IPS DF 19.7 (cell line): ENCODE measurements around the gene NTNG2.
"Not testable (repeated sequence)": the region's sequence is repeated elsewhere in the genome, so short reads cannot be mapped to it uniquely, and the experiment has no call there.

ENCODE experiments used
- DNase-seq: peaks from one replicate; pipeline ENCODE4 v3.0.0-alpha.2; 2013; ENCODE audit warnings: low read depth, low spot score

Gene NTNG2, protein sequence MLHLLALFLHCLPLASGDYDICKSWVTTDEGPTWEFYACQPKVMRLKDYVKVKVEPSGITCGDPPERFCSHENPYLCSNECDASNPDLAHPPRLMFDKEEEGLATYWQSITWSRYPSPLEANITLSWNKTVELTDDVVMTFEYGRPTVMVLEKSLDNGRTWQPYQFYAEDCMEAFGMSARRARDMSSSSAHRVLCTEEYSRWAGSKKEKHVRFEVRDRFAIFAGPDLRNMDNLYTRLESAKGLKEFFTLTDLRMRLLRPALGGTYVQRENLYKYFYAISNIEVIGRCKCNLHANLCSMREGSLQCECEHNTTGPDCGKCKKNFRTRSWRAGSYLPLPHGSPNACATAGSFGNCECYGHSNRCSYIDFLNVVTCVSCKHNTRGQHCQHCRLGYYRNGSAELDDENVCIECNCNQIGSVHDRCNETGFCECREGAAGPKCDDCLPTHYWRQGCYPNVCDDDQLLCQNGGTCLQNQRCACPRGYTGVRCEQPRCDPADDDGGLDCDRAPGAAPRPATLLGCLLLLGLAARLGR

DNA sequence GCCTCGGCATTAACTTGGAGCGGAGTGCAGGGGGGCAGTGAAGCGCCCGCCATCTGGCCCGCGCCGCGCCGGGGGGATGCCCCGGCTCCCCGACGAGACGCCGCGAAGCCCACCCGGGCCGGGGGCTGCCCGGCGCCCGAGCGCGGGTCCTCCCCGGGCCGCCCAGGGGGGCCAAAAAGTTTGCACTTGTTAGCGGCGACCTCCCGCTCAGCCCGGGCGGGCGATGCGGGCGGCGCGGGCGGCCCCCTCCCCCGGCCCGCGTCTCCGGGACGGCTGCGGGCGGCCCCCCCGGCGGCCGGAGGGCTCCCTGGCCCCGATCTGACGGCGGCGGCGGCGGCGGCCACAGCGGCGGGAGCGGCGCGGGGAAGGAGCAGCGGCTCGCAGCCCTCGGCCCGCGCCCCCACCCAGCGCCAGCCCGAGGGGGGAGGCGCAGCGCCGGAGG, at the start of gene NTNG2:
TSS of gene NTNG2 (plus strand) at position 316 of the 442 bp plus-strand sequence. CDS start 4,774 bp downstream, outside the sequence.
- no peak for DNase-seq

- peak; percentile 15 for DNase-seq
Measured at GRCh38 chr9:132114102-132114707, 47.7 kb upstream of the NTNG2 start.

GRCh38 chr9:132116583-132116982, 45.3 kb upstream of the NTNG2 start:
- DNase-seq, result no peak

DNA sequence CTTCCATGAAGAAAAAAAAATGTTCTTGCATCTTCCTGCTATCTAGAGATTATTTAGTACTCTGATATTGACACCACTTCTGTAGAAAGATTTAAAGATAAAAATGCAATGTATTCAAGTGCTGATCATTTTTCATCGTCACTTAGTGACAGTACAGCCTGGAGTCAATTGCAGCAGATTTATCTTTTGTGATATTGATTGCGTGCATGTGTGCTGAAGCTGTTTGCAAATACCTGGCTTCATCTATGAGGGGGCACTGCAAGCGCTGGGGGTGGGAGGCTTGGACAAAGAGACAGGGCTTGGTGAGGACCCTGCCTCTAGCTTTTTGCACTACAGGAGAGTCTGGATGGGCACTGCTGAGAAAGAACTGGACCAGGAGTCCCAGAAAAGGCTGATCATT, 44.2 kb upstream of the NTNG2 start:
- DNase-seq, result no peak

DNA sequence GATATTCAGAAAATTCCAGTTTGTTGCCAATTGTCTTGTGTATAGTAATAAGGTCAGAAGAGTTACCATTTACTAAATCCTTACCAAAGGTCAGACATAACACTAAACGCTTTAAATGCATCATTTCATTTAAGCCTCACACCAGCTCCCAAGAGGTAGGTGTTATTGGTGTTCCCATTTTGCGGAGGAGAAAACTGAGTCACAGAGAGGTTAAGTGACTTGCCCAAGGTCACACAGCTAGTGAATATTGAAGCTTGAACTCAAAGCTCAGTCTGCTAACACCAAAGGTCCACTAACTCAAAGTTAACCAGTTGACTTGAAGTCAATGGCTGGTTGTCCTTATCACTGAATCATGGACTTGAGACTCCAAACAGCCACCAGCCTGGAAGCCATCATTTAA, 40.8 kb upstream of the NTNG2 start:
- no peak for DNase-seq

- DNase-seq, result no peak
Measured at GRCh38 chr9:132124800-132125199, 37.1 kb upstream of the NTNG2 start.

GRCh38 chr9:132125361-132125760, 36.5 kb upstream of the NTNG2 start:
- DNase-seq, result peak; percentile 30

DNA sequence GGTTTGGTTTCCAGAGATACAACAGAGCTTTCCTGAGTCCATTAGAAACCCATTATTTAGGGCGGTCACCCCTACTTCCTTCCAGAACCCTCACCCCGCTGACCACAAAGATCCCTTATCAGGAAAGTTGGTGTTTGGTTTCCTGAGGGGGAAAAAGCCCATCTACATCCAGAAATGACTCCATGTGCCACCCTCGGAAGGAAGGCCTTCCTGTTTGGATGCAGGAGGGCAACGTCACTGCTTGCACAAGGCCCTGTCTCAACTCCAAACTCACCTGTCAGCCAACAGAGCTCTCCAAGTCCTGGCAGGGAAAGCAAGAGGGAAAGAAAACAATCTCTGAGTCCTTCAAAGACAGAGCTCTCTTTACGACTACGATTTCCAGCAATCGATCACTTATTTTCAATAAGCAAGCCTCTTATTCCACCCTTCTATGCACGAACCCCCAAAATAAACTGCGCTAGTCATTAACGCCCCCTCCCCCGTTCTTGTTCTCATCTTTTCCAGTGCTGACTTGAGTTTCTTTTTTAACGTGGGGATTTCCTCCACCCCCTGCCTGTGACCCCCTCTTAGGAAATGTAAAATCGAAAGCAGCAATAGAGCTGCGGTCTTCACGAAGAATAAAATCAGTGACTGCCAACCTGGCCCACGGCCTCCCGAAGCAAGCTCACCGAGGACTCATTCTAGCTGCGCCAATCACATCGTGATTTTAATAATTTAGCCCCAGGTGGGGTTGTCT, 35.7 kb upstream of the NTNG2 start:
- DNase-seq, result no peak

DNA sequence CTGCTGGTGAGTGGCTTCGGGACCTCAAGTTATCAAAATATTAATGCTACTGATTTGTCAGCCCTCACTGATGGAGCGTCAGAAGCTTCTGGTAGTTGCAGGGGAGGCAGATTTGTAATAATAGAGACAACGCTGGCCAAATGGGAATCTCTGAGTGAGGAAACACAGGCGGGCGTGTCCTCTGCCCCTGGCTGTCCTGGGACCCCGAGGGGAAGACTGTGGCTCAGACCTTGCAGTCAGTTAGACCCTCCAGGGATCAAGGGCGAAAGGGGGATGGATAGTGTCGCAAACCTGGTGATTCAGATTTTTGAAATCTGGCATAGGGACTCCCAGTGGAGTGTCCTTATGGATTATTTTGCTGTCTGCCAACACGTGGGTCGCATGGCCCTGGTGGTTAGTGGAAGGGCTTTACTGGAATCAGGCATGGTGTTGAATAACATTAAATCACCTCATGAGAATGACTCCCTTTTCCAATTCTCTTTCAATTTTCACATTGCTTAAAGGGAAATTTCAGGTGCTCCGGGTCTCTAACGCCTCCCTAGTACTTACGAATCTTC, 35.1 kb upstream of the NTNG2 start:
- no peak for DNase-seq

GRCh38 chr9:132127888-132128534, 33.8 kb upstream of the NTNG2 start:
- DNase-seq, result no peak

DNA sequence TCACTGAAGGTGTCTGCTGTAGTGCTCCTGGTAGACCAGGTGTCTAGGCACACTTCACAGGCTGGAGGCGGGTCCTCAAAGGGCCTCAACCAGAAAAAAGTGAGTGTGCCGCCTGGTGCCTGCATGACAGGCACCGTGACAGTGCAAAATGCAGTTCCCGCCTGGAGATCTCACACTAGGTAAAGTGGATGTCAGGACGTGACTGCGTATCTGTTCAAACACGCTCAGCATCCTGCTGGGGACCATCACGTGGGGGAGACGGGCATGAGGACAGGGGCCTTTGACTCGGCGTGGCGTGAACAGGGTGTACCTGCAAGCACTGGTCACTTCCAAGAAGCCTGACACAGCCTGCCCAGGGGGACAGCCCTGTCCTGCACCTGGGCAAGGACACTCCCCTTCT, 32.3 kb upstream of the NTNG2 start:
- DNase-seq, result no peak

DNA sequence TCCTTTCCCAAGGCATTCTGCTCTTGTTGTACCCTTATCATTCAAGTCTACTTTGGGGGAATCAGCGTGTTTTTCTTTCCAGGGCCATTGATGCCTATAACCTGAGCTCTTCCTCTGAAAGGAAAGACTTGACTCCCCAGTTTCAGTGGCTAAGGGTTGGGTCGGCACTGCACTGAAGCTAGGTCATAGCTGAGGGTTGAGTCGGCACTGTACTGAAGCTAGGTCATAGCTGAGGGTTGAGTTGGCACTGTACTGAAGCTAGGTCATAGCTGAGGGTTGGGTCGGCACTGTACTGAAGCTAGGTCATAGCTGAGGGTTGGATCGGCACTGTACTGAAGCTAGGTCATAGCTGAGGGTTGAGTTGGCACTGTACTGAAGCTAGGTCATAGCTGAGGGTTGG, 27.8 kb upstream of the NTNG2 start:
- not testable (repeated sequence) for DNase-seq

- DNase-seq, result no peak
Measured at GRCh38 chr9:132135456-132135855, 26.4 kb upstream of the NTNG2 start.

DNA sequence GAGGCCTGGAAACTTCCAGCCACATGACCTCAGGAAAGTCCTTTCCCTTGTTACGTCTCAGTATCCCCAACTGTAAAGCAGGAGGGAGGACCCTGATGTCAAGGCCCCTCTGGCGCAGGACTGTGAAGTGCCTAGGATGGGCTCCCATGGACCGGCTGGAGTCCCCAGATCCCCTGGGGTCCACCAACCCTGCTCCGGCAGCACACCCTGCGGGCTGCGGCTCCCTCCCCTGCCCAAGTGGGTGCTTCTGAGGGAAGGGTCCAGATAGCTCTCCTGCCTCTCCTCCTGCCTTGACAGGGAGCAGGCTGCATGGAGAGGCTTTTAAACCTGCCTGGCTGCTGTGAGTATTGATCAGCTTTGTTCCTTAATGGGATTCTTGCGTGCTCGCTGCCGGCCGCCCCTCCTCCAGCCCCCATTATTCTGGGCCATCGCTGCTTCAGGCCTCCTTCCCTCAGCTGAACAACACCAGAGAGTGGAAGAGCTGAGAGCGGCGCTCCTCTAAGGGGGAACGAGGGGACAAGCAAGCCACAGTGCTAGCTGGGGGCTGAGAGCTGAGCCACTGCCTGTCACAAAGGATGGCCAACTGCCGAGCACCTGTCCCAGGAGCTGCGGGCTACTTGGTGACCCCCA, 25.6 kb upstream of the NTNG2 start:
- DNase-seq, result no peak

DNA sequence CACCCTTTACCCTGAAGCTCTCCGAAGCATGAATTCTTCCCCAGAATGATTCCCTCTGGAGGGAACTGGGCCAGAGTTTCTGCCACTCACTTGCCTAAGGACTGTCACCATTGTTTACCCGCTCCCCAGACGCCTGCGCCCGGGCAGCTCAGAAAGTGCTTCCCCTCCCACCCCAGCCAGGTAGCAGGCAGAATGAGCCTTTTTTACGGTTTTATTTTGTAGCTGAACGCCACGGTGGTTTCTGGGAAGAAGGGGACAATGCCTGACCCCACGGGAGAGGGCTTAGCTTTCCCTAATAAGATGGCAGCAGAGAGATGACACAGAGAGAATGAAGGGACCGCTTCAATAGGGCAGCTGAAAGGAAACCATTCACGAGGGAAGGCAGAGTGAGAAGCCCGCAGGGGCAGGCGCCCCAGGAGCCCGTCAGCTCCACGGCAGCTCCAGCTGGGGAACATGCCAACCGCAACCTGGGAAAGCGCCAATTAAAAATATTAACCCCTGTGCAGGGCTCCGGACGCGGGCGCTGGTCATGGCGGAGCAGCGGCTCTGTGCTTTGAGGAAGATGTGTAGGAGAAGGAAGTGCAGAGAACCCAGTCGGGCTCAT, 20.4 kb upstream of the NTNG2 start:
- no peak for DNase-seq

GRCh38 chr9:132141948-132142594, 19.8 kb upstream of the NTNG2 start:
- no peak for DNase-seq

DNA sequence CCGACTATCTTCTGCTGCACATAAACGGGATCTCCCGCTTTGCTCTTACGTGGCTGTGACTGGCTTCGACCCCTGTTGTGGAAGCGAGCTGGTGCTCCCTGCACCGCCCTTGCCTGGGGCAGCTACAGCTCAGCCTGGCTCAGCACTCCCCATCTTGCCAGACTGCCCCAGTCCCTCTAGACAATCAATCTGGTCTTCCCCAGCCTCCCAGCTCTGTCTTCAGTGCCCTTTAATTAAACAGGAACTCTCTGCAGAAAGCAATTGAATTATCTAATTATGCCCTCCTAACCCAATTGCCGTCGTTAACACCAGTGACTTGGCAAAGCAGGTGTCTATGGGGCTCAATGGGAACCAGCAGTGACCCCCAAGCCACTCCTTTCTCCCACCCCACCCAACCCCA, 18.9 kb upstream of the NTNG2 start:
- no peak for DNase-seq

DNA sequence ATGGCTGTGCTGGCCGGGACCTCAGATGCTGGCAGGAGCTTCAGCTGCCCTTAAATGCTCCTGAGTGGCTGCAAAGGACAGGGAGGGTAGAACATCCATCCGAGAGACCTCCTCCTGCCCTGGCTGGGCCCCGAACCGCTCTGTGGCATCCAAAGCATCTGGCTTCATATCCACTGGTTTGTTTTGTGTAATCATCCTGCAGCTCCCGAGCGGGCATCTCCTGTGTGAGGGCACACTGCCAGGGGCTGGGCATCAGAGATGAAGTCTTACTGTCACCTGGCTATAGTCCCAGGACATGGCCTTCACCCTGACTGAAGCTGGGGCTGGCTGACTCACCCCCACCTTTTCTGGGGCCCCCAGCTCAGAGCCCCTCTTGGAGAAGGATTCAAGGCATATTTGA, 18.5 kb upstream of the NTNG2 start:
- DNase-seq, result no peak

DNA sequence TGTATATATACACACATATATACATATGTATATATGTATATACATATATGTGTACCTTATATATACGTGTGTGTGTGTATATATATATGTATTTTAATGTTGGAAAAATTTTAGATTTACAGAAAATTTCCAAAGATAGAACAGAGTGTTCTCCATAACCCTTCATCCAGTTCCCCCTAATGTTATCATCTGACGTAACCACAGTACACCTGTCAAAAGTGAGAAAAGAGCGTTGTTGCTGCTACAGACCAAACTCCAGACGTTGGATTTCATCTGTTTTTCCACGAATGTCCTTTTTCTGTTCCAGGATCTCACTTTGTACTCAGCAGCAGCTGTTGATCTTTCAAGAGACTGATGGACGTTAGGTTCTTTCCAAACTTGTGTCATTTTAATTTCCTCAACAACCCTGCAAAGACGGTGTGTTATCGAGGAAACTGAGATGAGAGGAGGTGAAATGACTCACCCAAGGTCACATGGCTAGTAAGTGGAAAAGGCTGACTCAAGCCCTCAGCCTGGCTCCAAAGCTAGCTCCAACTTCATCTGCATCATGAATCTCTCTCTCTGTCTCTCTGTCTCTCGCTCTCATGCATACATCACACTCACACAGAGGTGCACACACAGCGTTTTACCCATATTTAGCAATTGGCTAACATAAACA, 17.0 kb upstream of the NTNG2 start:
- no peak for DNase-seq

GRCh38 chr9:132146039-132146438, 15.8 kb upstream of the NTNG2 start:
- no peak for DNase-seq
